GM18907 (cell line): Measurements from ENCODE around the gene PAIP2B.
"Not testable (repeated sequence)": the region's sequence is repeated elsewhere in the genome, so short reads cannot be mapped to it uniquely, and the experiment has no call there.

Source experiments
- ATAC-seq: cut with Tn5 transposase; IDR thresholded peaks from one replicate; pipeline ENCODE4 v1.9.1; 2021; ENCODE audit warnings: mild to moderate bottlenecking, moderate library complexity; ENCODE audit not compliant: unreplicated experiment

PAIP2B gene, protein sequence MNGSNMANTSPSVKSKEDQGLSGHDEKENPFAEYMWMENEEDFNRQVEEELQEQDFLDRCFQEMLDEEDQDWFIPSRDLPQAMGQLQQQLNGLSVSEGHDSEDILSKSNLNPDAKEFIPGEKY

DNA sequence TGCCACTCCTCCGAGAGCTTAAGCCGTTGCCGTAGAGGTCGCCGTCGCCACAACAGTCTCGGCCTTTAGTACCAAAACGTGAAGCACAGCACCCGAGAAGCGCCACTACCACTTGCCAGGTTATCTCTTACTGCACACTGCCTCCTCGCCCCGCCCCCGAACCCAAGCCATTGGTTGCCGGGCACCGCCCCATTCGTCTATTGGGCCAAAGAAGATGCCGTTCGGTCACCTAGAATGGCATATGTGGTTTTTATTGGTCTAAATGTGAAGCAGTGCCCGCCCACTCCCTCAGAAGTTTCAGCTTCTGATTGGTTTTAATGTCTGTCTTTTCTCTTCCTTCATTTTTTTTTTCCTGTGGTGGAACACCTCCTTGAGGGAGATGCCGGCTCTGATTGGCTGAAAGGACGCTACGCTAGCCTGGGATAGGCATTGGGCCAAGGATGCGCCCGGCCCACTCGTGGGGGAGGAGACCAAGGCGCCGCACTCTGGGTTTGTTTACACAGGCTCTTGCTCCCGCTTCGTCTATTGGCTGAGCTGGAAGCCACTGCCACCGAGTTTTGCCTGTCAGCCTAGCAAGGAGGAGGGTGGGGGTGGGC, at the start of gene PAIP2B:
PAIP2B (minus strand) TSS at position 139 of the 596 bp plus-strand sequence. CDS start 24,514 bp downstream, outside the sequence.
- ATAC-seq, result peak; percentile 96

DNA sequence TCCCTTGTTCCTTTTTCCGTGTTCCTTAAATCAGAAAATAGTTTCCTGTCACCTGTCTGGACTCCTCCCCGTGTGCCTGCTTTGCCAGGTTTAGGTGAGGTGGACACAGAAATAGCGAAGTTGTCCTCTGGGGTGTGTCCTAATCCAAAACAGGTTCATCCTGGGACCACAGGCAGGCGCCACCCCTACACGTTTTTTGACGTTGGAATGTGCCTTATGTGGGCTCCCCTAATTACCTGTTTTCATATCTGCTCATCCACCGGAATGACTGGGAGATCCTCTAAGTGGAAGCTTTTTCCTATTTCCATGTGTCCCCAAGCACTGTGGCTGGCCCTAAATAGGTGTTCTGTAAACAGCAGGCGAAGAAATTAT, 49.0 kb upstream of the PAIP2B start:
- ATAC-seq, result peak; percentile 24

DNA sequence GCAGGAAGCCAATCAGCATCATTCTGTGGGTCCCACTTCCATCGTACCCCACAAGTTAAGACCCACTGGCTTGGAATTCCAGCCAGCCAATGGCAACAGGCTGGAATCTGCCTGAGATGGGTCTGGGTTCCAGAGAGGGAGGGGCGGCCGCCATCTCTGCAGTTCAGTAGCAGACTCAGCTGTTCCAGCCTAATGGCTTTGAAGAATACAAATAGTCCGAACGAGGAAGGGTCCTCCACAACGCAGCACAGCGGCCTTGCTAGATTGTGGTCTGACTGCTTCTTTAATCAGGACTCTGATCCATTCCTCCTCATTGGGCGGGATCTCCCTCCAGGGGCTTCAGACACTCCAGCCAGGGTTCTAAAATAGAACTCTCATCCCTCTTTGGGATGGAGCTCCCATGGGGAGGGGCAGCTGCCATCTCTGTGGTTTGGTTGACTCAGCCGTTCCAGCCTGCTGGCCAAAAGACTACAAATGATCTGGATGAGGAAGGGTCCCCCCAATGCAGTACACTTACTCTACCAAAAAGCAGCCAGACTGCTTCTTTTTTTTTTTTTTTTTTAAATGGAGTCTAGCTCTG, 42.7 kb upstream of the PAIP2B start:
- no peak for ATAC-seq

- no peak for ATAC-seq
Observed at GRCh38 chr2:71263386-71263785, 36.5 kb upstream of the PAIP2B start.

DNA sequence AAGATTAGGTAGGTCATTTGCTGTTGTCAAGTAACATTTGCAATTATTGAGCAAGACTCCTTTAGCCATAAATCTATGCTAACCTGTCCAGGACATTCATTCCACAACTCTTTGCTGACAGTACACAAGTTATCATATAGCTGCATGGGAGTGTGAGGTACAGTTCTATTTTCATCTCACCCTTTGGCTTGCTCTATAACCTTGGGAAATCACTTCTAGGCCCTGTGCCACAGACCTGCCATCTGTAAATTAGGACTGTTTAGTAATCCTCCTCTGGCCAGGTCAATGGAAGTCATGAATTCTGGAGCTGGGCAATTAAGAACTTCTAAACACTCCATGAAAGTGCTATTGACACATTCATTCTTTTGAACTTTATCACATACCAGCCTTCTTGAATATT, 34.6 kb upstream of the PAIP2B start:
- ATAC-seq, result no peak

GRCh38 chr2:71256421-71256820, 29.5 kb upstream of the PAIP2B start:
- ATAC-seq, result no peak

DNA sequence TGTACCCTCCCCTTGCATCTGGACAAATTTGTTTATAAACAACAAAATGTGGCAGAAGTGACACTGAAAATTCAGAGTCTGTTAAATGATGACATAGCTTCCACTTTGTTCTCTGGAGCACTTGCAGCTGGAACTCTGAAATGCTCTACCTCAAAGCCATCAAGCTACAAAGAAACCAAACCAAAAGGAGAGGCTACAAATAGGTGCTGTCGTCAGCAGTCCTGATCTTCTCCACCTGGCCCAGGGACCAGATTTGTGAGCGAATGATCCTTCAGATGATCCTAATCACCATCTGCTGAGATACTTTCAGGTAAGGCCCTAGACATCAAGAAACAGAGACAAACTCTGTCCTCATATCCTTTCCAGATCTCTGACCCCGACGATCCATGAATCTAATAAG, 27.9 kb upstream of the PAIP2B start:
- ATAC-seq, result no peak

DNA sequence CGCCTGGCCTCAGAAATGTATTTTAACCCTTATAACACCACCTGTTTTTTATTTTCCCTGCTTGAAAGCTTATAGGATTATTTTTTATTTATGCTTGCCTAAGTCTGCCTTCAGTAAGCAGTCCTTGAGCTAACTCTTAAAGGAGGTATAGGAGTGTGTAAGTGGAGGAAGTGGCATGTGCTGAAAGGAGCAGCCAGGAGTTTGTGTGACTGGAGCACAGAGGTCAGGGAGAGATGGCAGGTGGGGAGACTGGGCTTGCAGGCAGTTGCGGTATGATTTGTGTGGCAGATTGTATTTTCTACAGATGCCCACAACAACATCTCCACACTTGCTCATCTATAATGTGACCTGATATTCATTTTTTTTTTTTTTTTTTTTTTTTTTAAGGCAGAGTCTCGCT, 27.2 kb upstream of the PAIP2B start:
- no peak for ATAC-seq

DNA sequence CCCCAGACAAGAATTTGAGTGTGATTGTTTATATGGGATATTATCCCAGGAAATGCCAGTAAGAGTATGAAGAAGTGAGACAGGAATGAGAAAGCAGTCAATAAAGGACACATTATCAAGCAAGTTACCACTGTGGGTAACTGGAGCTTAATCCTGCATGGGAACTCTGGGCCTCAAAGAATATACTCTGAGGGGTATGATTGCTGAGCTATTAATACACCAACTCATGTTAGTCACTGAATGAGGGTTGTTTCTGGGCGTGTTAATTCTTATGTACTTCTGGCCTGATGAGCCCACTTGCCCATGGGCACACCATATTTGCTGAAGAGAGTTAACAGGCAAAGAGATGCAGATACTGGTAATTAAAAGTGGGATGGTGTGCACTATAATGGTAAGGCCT, 26.6 kb upstream of the PAIP2B start:
- ATAC-seq, result no peak

DNA sequence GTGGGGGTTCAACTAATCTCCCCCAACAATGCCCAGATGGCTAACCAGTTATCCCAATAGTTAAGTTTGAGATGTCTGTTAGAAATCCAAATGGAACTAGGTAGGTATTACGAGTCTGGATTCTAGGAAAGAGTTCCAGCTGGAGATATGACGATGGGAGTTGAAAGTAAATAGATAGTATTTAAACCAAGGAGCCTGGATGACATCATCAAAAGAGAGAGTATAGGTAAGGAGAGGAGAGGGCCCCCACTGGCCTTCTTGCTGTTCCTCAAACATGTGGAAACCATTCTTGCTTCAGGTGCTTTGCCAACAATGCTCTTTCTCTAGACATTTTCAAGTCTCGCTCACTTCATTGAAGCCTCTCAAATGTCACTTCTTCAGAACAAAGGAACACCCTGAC, 26.0 kb upstream of the PAIP2B start:
- ATAC-seq, result no peak

GRCh38 chr2:71250935-71251334, 24.0 kb upstream of the PAIP2B start:
- no peak for ATAC-seq

DNA sequence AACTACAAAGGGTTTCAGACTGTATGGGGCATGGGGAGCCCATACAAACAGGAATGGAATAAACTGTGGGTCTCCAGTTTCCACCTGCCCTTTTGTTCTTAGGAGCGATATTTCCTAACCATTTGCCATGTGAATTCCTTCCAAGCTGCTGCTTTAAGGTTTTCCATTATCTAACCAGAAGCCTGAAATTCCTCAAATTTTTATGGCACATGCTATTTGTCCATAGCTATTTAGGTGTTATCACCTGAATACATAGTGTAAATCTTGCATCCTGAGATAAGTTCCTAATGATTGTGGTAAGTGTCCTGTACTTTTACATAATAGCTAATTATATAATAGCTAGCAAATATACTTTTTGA, 17.4 kb upstream of the PAIP2B start:
- ATAC-seq, result no peak

DNA sequence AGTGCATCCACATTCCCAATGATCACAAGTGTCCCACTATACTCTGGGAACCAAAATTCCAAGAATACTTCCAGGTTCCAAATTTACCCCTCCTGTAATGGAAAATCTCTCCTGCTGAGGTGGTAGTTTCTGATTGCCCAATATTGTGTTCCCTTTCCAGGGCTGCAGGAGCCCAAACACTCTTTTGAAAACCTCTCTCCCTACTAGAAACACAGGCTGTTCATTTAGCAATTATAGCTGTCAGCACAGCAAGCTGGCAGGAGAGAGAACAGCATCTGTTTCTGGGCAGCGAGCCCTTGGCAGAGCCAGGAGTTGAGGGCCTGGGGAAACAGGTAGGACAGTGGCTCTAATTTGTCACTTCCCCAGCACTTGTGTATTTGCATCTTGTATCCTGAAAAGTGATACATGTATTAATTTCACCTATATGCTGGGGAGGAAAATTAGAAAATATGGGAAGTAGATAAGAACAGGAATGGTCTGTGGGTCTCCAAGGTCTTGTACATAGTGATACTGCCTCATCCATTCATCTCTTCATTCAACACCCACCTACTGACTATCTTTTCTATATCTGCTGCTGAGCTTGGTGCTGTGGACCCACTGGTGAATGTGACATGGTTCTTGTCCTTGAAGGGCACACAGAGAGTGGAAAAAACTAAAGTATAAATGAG, 16.9 kb upstream of the PAIP2B start:
- no peak for ATAC-seq

GRCh38 chr2:71240794-71241193, 13.9 kb upstream of the PAIP2B start:
- no peak for ATAC-seq

GRCh38 chr2:71238089-71238488, 11.2 kb upstream of the PAIP2B start:
- no peak for ATAC-seq

GRCh38 chr2:71235930-71236587, 9.2 kb upstream of the PAIP2B start:
- ATAC-seq, result no peak

DNA sequence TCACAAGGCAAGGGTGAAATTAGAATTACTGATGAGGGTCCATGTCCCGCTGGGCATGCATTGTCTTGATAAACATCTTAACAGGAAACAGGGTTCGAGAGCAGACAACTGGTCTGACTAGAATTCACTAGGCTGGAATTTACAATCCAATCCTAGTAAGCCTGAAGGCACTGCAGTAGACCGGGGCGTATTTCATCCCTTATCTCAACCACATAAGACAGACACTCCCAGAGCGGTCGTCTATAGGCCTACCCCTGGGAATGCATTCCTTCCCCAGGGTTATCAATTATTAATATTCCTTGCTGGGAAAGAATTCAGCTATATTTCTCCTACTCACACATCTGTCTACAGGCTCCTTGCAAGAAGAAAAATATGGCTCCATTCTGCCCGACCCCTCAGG, 6.2 kb upstream of the PAIP2B start:
- not testable (repeated sequence) for ATAC-seq

- peak; percentile 20 for ATAC-seq
Observed at GRCh38 chr2:71226096-71226964, 573 bp downstream of the PAIP2B start.

GRCh38 chr2:71224935-71225334, 2.0 kb downstream of the PAIP2B start:
- no peak for ATAC-seq

- no peak for ATAC-seq
Observed at GRCh38 chr2:71224457-71224856, 2.4 kb downstream of the PAIP2B start.

DNA sequence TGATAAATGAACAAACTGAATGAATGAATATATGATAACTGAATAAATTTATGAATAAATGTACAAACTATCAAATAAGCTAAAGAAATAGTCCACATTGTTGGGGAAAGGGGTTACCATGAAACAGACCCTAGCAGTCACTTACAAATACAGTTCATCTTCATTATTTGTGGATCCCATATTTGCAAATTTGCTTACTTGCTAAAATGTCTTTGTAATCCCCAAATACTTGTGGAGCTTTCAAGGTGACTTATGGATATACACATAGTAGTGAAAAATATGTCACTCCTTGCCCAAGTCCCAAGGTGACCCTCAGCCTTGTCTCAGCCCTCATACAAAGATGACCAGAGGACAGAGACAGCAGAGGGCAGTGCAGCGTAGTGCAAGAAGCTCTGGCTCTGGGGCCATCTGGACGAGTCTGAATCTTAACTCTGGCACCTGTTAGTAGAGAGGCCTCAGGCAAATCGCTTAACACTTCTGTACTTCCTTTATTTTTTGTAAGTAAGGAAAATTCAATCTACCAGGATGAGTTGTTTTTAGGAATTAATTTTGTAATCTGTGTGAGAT, 3.1 kb downstream of the PAIP2B start:
- ATAC-seq, result no peak
